Measurements from ENCODE around the gene INHBE.
"Not testable (repeated sequence)": the region's sequence is repeated elsewhere in the genome, so short reads cannot be mapped to it uniquely, and the experiment has no call there.

The INHBE gene

DNA sequence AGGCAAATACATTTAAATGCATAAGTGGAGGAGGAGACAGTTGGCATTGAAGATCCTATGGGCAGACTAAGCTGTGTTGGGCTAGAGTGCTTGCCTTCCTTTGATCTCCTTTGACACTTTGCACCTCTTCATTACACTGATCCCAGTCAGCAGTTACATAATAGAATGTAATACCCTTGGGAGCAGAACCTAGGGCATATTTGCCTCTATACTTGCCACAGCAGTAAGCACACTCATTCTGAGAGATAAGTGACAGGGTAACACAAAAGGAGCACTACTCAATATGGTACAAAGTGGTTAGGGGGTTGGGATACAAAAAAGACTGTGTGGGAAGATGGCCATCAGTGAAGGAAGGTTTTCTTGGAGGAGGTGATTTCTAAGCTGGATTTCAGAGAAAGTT lies 41.7 kb downstream of the INHBE start:
- no peak for DNase-seq (ENCODE audit: low read depth in 2 of 3, low spot score in 1 of 3)

DNA sequence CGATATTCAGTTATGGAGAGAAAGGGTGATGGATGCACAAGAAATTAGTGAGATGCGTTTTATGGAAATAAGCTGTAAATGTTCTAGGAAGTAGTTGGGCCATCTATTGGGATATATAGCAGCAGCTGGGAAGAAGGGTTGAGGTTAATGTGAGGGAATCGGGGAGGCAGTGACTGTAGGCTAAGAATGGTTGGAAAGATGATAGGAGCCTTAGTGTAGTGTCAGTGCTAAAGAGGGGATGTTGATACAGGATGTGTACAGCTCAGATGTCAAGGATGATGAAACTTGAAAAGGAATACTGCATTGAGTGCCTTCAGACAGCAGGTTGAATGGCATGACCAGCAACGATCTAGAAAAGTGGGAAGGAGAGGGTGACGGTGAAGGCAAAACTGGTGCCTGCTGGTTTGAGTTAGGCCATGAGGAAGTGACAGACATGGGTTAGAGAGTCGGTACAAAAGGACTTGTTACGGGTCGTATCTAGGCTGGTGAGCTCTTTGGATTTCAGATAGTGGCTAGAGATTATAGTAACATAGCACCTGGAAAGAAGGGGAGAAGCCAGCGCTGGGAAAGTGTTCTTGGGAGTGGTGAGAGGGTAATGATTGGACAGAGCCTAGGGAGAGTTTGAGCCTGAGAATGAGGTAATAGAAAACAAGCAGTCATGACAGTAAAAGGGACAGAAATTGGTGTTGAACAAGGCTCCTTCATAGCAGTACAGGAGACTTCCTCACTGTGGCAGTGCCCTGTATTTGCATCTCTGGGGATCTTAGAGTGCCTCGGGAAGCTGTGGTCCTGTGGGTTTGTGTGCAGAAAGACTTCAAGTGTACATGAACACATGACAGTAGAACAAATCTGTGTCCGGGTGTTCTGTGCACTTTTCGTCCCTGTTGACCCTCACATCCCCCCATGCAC lies 42.4 kb downstream of the INHBE start:
- DNase-seq (ENCODE audit: low read depth in 2 of 3, low spot score in 1 of 3), result no peak

DNA sequence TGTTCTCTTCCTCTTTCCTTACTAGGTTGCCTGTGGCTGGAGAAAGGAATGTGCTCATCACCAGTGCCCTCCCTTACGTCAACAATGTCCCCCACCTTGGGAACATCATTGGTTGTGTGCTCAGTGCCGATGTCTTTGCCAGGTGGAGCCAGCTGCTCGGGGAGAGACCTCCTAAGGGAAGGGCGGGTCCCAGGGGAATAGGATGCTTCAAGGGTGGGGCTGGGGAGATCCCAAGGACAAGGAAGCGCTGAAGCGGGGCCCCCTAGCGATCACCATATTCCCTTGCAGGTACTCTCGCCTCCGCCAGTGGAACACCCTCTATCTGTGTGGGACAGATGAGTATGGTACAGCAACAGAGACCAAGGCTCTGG lies 43.0 kb downstream of the INHBE start:
- no peak for DNase-seq (ENCODE audit: low read depth in 2 of 3, low spot score in 1 of 3)

DNA sequence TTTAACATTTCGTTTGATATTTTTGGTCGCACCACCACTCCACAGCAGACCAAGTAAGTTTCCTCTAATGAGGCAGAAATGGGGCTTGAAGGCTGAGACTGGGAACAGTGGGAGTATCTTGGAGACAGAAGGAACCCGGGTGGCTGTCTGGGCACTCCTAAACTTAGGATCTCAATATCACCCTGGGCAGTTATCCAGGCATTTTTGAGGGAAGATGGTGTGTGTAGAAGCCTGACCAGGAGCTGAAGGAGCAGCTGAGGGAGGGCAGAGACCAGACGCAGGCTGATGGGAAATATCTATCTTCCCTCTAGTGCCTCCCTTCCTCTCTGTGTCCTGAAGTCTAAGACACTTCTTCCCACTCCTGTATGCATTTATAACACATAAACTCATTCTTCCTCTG lies 43.5 kb downstream of the INHBE start:
- DNase-seq (ENCODE audit: low read depth in 2 of 3, low spot score in 1 of 3), result no peak

DNA sequence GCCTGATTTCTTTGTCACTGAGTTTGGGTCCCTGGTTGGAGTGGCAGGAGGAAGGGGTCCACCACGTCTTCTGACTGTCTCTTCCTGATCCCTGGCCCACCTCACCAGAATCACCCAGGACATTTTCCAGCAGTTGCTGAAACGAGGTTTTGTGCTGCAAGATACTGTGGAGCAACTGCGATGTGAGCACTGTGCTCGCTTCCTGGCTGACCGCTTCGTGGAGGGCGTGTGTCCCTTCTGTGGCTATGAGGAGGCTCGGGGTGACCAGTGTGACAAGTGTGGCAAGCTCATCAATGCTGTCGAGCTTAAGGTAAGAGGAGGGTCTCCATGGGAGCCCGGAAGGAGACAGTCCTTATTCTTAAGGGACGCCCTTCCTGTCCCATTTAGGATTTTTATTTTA lies 45.1 kb downstream of the INHBE start:
- DNase-seq (ENCODE audit: low read depth in 2 of 3, low spot score in 1 of 3), result no peak

DNA sequence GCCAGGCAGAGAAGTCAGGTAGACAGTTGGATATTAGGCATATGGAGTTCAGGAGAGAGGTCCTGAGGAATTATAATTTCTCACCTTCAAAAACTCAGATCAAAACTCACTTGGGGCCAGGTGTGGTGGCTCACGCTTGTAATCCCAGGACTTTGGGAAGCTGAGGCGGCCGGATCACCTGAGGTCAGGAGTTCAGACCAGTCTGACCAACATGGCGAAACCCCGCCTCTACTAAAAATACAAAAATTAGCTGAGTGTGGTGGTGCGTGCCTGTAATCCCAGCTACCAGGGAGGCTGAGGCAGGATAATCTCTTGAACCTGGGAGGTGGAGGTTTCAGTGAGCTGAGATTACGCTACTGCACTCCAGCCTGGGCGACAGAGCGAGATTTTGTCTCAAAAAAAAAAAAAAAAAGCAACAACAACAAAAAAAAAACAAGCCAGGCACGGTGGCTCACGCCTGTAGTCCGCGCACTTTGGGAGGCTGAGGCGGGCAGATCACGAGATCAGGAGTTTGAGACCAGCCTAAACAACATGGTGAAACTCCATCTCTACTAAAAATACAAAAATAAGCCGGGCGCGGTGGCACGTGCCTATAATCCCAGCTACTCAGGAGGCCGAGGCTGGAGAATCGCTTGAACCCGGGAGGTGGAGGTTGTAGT lies 47.3 kb downstream of the INHBE start:
- not testable (repeated sequence) for DNase-seq (ENCODE audit: low read depth in 2 of 3, low spot score in 1 of 3)

DNA sequence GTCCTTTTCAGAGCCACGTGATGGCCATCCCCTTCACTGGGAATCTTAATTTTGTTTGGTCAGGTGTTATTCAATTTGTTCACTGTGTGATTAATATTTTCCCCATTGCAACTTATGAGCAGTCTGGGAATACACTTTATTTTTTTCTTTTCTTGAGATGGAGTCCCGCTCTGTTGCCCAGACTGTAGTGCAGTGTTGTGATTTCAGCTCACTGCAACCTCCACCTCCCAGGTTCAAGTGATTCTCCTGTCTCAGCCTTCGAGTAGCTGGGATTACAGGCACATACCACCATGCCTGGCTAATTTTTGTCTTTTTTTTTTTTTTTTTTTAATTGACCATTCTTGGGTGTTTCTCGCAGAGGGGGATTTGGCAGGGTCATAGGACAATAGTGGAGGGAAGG lies 51.4 kb downstream of the INHBE start:
- not testable (repeated sequence) for DNase-seq (ENCODE audit: low read depth in 2 of 3, low spot score in 1 of 3)

All from stimulated activated CD4-positive, alpha-beta T cell treated with anti-CD3 and anti-CD28 coated beads, Interleukin-12 subunit alpha, Interleukin-12 subunit beta, amount 100 ng/mL, for 48 hours (primary cell).